Heart left ventricle (tissue), 16 donors: ENCODE measurements around the gene INPP4A. TPM values are rescaled to one million over a fixed set of nuclear protein-coding genes. Genes with fewer than 3 reads are reported as not detected.

Source experiments
- ATAC-seq, 4 donors: fragments of 200-7000 bp; cut with Tn5 transposase; one replicate each; pipeline ENCODE4 v1.9.1; 2020 to 2022; ENCODE audit warnings: moderate library complexity in 4 of 4, mild to moderate bottlenecking in 3 of 4, moderate number of reproducible peaks in 1 of 4
- DNase-seq, 5 donors: peaks; one replicate each; pipeline ENCODE4 v3.0.0-alpha.2; 2020
- H3K27ac ChIP-seq, 12 donors: fragments of 200-600 bp; sonication (generic) in 4 of 12; one replicate each; pipeline versions ENCODE4 v1.5.0 to v1.8.0; 2016 to 2022; ENCODE audit warnings: mild to moderate bottlenecking in 2 of 12
- H3K27me3 ChIP-seq, 9 donors: fragments of 200-600 bp; sonication (generic) in 2 of 9; one replicate each; pipeline versions ENCODE4 v1.5.1 to v1.8.0; 2016 to 2022; ENCODE audit warnings: mild to moderate bottlenecking in 3 of 9
- H3K36me3 ChIP-seq, 9 donors: fragments of 200-600 bp; sonication (generic) in 2 of 9; one replicate each; pipeline versions ENCODE4 v1.5.0 to v1.8.0; 2018 to 2022; ENCODE audit warnings: mild to moderate bottlenecking in 2 of 9
- H3K4me1 ChIP-seq, 12 donors: fragments of 200-600 bp; sonication (generic) in 4 of 12; one replicate each; pipeline versions ENCODE4 v1.5.0 to v1.8.0; 2016 to 2022; ENCODE audit warnings: mild to moderate bottlenecking in 3 of 12
- H3K4me3 ChIP-seq, 12 donors: fragments of 200-600 bp; sonication (generic) in 4 of 12; one replicate each; pipeline versions ENCODE4 v1.5.0 to v1.8.0; 2017 to 2022; ENCODE audit warnings: mild to moderate bottlenecking in 9 of 12, moderate library complexity in 4 of 12
- H3K9me3 ChIP-seq, 12 donors: fragments of 200-600 bp; sonication (generic) in 4 of 12; one replicate each; pipeline versions ENCODE4 v1.5.0 to v1.8.0; 2016 to 2022; ENCODE audit warnings: mild to moderate bottlenecking in 1 of 12
- POLR2A ChIP-seq, 2 donors: fragments of 450-650 bp; IDR thresholded peaks; one replicate each; pipeline ENCODE4 v1.6.1; 2017; ENCODE audit warnings: antibody characterized with exemption in 2 of 2, mild to moderate bottlenecking in 2 of 2, moderate library complexity in 2 of 2
- WGBS, 4 donors: extraction: QIAGEN DNeasy Blood & Tissue Kit in 2 of 4; methylation state at CpG; one replicate each; pipeline versions ENCODE4 v1.1.5 to v1.1.7; 2013 to 2018; 5-methylcytosine and 5-hydroxymethylcytosine counted together
- intact Hi-C, 10 donors: fragments of 100-400 bp; cut with DNase I; formaldehyde crosslinking; loops; one replicate each; pipeline versions ENCODE4 v1.11.1 to v1.14.2; 2022
- polyA plus RNA-seq, 2 donors: library from polyadenylated mRNA; stranded (reverse); fragments of 200-250 nt; gene quantifications; one replicate each; pipeline ENCODE4 v1.2.3, GENCODE V29; 2013
- total RNA-seq, 9 donors: library from RNA; depleted of rRNA in 2 of 9; stranded (reverse); fragments of >200 nt in 2 of 9; fragmentation: NEBNext Ultra II Directional in 3 of 9; extraction: Animal tissue kit (Norgen Biotek cat#: 25700) in 3 of 9; gene quantifications; one replicate each; pipeline versions ENCODE4 v1.1.0 to v1.2.4, GENCODE V29; 2016 to 2023
- TF ChIP-seq, protein P1 (sequence below), 12 donors: fragments of 200-600 bp; sonication (generic) in 4 of 12; IDR thresholded peaks; one replicate each; pipeline versions ENCODE4 v1.5.0 to v1.8.0; 2018 to 2022; ENCODE audit warnings: antibody characterized with exemption in 12 of 12, mild to moderate bottlenecking in 5 of 12
- donor health status: ischemic (EF 13 %, LVEDD 7.1; RV severe dilation, severe dysfunction).
- donor health status: healthy with polysubstance abuse.
- donor health status: DM: no; HTN: yes; CAD: no.
- donor health status: DM: no; HTN: no; CAD: no.
- donor health status: ischemic (EF 25% LVEDD 6.9; RV normal size, moderate dysfunction).
- donor health status: ischemic (EF 25% LVEDD 5.7; RV mildly dilated, moderate dysfunction).
- donor health status: healthy.
- donor health status: DM: yes; HTN: yes; CAD: no.
- donor health status: ischemic (EF 35%, LVEDD 5.7; RV mildly dilated, moderate dysfunction).
- donor health status: nonischemic (EF 11% LVEDD 7.7; RV severe dilation, severe dysfunction).
- donor health status: DM: yes; HTN: yes; CAD: no.
- donor health status: PGD.
- donor health status: ischemic (EF 29% LVEDD 5.4; RV normal size, mild dysfunction).
- donor health status: nonischemic (EF 23%, LVEDD 6.1; RV moderate dilation, normal function).

The INPP4A gene
- total and polyA plus RNA-seq, 11 donors = 5.1 to 30.5 (median 20.3) TPM

DNA sequence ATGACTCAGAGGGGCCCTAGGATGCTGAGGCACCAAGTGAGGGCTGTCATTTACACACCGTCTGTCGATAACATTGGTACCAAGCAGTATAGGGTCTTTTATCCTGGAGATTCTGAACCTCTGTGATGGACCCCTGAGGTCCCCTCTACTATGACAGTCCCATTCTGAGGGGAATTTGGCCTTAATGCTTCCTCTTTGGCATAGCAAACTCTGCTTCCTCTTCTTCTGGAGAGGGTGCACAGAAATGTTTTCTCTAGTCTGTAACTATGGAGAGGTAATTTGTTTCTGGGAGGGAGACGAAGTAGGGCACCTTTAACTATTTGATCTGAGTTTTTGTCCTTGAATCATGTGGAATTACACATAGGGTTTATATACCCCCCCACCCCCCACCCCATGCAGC lies 44.8 kb downstream of the INPP4A start:
- H3K27ac ChIP-seq = no peak overlapping the region
- no peaks in the 10 kb centered on the region for H3K27me3 ChIP-seq
- H3K36me3 ChIP-seq = peaks cover 0 to 3% (median 0%) of the 10 kb centered on the region in 9 donors
- WGBS, 4 donors = 88 to 93% (median 91%) methylated on average over 3 of the region's 3 CpGs
- no peaks in the 10 kb centered on the region for H3K9me3 ChIP-seq
- TF ChIP-seq, protein P1, sequence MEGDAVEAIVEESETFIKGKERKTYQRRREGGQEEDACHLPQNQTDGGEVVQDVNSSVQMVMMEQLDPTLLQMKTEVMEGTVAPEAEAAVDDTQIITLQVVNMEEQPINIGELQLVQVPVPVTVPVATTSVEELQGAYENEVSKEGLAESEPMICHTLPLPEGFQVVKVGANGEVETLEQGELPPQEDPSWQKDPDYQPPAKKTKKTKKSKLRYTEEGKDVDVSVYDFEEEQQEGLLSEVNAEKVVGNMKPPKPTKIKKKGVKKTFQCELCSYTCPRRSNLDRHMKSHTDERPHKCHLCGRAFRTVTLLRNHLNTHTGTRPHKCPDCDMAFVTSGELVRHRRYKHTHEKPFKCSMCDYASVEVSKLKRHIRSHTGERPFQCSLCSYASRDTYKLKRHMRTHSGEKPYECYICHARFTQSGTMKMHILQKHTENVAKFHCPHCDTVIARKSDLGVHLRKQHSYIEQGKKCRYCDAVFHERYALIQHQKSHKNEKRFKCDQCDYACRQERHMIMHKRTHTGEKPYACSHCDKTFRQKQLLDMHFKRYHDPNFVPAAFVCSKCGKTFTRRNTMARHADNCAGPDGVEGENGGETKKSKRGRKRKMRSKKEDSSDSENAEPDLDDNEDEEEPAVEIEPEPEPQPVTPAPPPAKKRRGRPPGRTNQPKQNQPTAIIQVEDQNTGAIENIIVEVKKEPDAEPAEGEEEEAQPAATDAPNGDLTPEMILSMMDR (IDR thresholded peaks at IDR 0.05) = no peak
- TF ChIP-seq POLR2A (IDR thresholded peaks at IDR 0.05) = no peak
- intact Hi-C loops = loop anchor here in 1 of 10 donors (5.0 kb wide), 1 partner anchor 42 kb away; no protein-coding TSS in a partner anchor
- H3K4me3 ChIP-seq = no peak overlapping the region
- no peak for DNase-seq
- ATAC-seq = no peak
- H3K4me1 ChIP-seq = peaks cover 0 to 89% (median 64%) of the 10 kb centered on the region in 12 donors

DNA sequence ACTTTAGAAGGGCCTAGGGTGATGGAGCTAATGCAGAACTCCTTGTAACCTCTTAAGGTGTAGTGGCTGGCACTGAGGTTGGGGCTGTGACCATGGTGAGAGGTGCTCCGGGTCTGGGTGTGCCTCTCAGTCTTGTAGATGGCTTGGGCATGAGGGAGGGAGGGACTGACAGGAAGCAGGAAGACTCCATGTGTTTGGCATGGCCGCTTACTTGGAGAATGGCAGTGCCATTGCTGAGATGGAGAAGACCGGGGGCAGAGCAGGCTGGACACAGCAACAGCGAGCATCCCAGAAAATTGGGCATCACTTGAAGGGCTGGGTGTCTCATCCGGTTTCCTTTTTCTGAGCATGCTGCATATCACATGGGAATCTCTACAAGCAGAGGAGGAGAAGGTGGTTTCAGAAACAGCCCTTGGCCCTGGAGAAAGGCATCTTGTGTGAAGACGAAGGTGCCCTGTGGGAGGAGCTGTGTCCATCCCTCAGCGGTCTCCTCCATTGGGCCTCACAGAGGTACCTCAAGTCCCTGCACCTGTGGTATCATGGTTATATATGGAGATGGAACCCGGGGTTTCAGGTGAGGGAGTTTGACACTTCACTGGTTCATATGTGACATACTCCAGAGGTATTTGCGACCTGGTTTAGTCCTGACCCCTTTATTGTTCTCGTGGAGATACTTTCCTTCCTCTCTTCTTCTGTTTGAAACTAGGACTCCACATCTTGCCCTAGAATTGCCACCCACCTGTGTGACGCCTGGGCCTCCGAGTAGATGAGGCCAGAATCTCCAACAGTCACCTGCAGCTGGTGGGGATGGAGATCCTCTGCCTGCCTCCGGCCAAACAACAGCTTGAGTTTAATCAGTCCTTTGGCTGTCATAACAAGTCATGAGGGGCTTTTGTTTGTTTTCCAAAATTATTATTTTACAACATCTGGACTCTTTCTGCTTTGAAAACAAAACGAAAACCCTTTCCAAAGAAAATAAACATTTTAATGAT lies 45.6 kb downstream of the INPP4A start:
- intact Hi-C loops = loop anchor here in 1 of 10 donors (5.0 kb wide), 1 partner anchor 43 kb away; no protein-coding TSS in a partner anchor
- H3K4me1 ChIP-seq = peaks cover 0 to 89% (median 65%) of the 10 kb centered on the region in 12 donors
- no peak for ATAC-seq

DNA sequence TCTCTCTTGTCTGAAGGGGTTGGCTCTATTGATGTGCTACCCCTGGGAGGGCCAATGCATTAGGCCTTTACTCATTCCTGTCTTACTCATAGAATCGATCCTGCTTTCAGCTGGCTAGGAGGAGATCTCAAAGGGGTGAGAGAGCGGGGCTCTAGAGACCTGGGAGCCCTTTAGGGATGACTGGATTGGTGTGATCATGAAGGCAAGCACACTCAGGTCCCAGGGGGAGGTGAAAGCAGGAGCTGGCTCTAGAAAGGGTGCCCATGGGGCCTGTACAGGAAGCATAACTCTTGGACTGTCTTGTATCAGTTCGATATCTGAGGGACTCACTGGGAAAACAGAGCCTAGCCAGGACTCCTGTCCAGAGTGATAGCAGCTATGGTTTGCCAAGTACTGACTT lies 47.8 kb downstream of the INPP4A start:
- Histone ChIP-seq H3K4me1 (peaks cover 0 to 94% (median 50%) of the 10 kb centered on the region in 12 donors), H3K27ac (no peak overlapping the region), H3K4me3 (no peak overlapping the region), H3K27me3 (no peaks in the 10 kb centered on the region), H3K9me3 (no peaks in the 10 kb centered on the region), H3K36me3 (peaks cover 0 to 3% (median 0%) of the 10 kb centered on the region in 9 donors)
- intact Hi-C loops = no loop called here
- 57 to 69% (median 68%) methylated on average over 3 of the region's 3 CpGs for WGBS, 4 donors
- ATAC-seq (peak in 2 of 4 donors; percentile 3 to 29), DNase-seq (no peak)
- no peak for TF ChIP-seq POLR2A (IDR thresholded peaks at IDR 0.05)
- TF ChIP-seq, protein P1 (IDR thresholded peaks at IDR 0.05) = no peak

More for the DNA sequence above, 45.6 kb downstream of the INPP4A start:
- TF ChIP-seq, protein P1 (IDR thresholded peaks at IDR 0.05) = no peak
- no peak for TF ChIP-seq POLR2A (IDR thresholded peaks at IDR 0.05)
- H3K27me3 ChIP-seq = no peaks in the 10 kb centered on the region
- H3K9me3 ChIP-seq = no peaks in the 10 kb centered on the region
- no peak for DNase-seq
- no peak overlapping the region for H3K4me3 ChIP-seq
- peaks cover 0 to 3% (median 0%) of the 10 kb centered on the region in 9 donors for H3K36me3 ChIP-seq
- WGBS, 4 donors = 86 to 89% (median 88%) methylated on average over 13 to 14 of the region's 14 CpGs
- peak overlapping the region in 4 of 12 donors; percentile 3 to 44 (median 20) for H3K27ac ChIP-seq

DNA sequence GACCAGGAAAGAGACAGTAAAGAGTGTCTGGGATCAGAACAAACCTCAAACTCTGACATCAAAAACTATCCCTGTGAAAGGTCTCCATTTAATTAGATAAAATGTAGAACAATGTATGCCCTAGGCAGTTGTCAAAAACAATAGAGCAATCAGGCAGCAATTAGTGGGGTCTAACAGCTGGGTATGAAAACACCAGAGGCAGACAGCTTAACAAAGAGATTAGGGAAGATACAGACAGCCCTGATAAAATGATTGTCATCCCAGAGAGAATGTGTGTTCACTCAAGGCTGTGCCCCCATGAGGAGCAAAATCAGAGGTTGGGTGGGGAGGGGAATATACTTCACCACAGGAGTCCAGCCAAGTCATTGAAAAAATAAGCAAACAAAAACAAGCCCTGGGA lies 50.0 kb downstream of the INPP4A start:
- Histone ChIP-seq H3K27me3 (no peaks in the 10 kb centered on the region), H3K4me3 (no peak overlapping the region), H3K27ac (peak overlapping the region in 6 of 12 donors; percentile 2 to 58 (median 48)), H3K4me1 (peaks cover 0 to 89% (median 47%) of the 10 kb centered on the region in 12 donors), H3K9me3 (no peaks in the 10 kb centered on the region), H3K36me3 (peaks cover 0 to 8% (median 0%) of the 10 kb centered on the region in 9 donors)
- DNase-seq (no peak), ATAC-seq (no peak)
- intact Hi-C loops = no loop called here
- TF ChIP-seq, protein P1 (IDR thresholded peaks at IDR 0.05) = no peak
- TF ChIP-seq POLR2A (IDR thresholded peaks at IDR 0.05) = no peak
